KMS-11 (cell line): ENCODE measurements around the gene PSMF1.

Experiments used
- H2AFZ ChIP-seq: fragments of 200-600 bp; sonication (generic); 2 replicates; pipeline ENCODE4 v1.6.1; 2016; ENCODE audit warnings: antibody characterized with exemption, mixed run types, low read depth
- H3K27ac ChIP-seq: fragments of 200-600 bp; sonication (generic); 2 replicates; pipeline ENCODE4 v1.6.1; 2016; ENCODE audit warnings: mild to moderate bottlenecking, mixed run types
- H3K27me3 ChIP-seq: fragments of 200-600 bp; sonication (generic); 2 replicates; pipeline ENCODE4 v1.6.1; 2017; ENCODE audit warnings: mild to moderate bottlenecking, low read depth, mixed run types, moderate library complexity; ENCODE audit not compliant: insufficient read depth
- H3K36me3 ChIP-seq: fragments of 200-600 bp; sonication (generic); 2 replicates; pipeline ENCODE4 v1.6.1; 2017; ENCODE audit warnings: mild to moderate bottlenecking, mixed run types; ENCODE audit not compliant: insufficient read depth
- H3K4me1 ChIP-seq: fragments of 200-600 bp; sonication (generic); 2 replicates; pipeline ENCODE4 v1.6.1; 2016; ENCODE audit warnings: mild to moderate bottlenecking, low read depth, mixed run types; ENCODE audit not compliant: poor library complexity, severe bottlenecking
- H3K4me2 ChIP-seq: fragments of 200-600 bp; sonication (generic); 2 replicates; pipeline ENCODE4 v1.7.0; 2016; ENCODE audit warnings: mild to moderate bottlenecking, mixed run types
- H3K4me3 ChIP-seq: fragments of 200-600 bp; sonication (generic); IDR thresholded peaks from 2 replicates; pipeline ENCODE4 v1.6.1; 2017; ENCODE audit warnings: low read depth, low read length, mixed read lengths; ENCODE audit not compliant: insufficient read depth
- H3K79me2 ChIP-seq: fragments of 200-600 bp; sonication (generic); 2 replicates; pipeline ENCODE4 v1.6.1; 2016; ENCODE audit warnings: low read depth, mixed run types; ENCODE audit not compliant: insufficient read depth
- H3K9ac ChIP-seq: fragments of 200-600 bp; sonication (generic); 2 replicates; pipeline ENCODE4 v1.6.1; 2016; ENCODE audit warnings: mild to moderate bottlenecking, mixed run types
- H4K20me1 ChIP-seq: fragments of 200-600 bp; sonication (generic); 2 replicates; pipeline ENCODE4 v1.6.1; 2016; ENCODE audit warnings: mild to moderate bottlenecking, mixed run types; ENCODE audit not compliant: insufficient read depth
- TF ChIP-seq, protein P1 (sequence below): fragments of 200-600 bp; sonication (generic); conservative IDR thresholded peaks from 2 replicates; pipeline ENCODE4 v1.6.1; 2017; ENCODE audit warnings: low read depth, mild to moderate bottlenecking, antibody characterized with exemption, low read length, moderate library complexity, mixed read lengths

PSMF1 gene

GRCh38 chr20:1178103-1178502 lies 59.7 kb downstream of the PSMF1 start:
- Histone ChIP-seq H3K36me3 (no peaks in the 10 kb centered on the region), H3K4me1 (no peaks in the 10 kb centered on the region), H3K27me3 (no peaks in the 10 kb centered on the region), H3K79me2 (no peaks in the 10 kb centered on the region), H3K4me2 (no peak overlapping the region), H3K4me3 (no peak overlapping the region), H2AFZ (no peak overlapping the region), H3K27ac (no peak overlapping the region), H4K20me1 (no peaks in the 10 kb centered on the region), H3K9ac (no peak overlapping the region)
- TF ChIP-seq, protein P1, sequence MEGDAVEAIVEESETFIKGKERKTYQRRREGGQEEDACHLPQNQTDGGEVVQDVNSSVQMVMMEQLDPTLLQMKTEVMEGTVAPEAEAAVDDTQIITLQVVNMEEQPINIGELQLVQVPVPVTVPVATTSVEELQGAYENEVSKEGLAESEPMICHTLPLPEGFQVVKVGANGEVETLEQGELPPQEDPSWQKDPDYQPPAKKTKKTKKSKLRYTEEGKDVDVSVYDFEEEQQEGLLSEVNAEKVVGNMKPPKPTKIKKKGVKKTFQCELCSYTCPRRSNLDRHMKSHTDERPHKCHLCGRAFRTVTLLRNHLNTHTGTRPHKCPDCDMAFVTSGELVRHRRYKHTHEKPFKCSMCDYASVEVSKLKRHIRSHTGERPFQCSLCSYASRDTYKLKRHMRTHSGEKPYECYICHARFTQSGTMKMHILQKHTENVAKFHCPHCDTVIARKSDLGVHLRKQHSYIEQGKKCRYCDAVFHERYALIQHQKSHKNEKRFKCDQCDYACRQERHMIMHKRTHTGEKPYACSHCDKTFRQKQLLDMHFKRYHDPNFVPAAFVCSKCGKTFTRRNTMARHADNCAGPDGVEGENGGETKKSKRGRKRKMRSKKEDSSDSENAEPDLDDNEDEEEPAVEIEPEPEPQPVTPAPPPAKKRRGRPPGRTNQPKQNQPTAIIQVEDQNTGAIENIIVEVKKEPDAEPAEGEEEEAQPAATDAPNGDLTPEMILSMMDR: no peak

DNA sequence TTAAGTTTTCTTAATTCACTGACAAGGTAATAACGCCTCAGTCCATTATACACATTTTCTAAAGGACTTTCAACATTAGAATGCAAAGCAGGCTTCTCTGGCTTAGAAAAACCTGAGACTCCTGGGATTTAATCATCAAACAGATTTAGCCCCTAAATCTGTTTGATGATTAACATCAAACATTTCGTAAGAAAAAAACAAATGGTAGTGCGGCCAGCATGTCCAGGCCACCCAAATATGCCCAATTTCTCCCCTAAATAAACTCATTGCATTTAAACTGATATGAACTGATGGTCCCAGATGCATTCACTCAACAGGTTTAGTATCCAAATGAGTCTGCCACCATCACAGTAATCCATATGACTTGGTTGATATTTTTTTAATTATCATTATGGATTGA lies 60.2 kb downstream of the PSMF1 start:
- no peak overlapping the region for H3K4me2 ChIP-seq

DNA sequence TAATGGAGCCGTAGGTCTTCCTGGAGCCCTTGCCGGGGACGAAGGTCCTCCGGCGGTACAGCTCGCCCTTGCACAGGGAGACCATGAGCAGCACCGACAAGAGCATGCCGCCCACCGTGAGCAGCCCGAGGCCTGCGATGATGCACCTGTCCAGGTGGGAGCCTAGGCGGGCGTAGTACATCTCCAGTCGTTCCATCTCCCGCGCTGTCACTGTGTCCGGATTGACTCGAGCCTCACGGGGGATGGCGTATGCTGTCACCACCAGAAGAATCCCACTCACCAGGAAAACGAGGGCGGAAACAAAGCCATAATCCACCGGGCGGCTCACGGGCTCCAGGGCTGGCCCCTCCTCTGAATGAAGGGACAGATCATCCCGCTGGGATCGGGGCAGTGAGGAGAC lies 62.5 kb downstream of the PSMF1 start:
- TF ChIP-seq, protein P1: no peak
- H3K27ac ChIP-seq: no peak overlapping the region
- H3K4me2 ChIP-seq: no peak overlapping the region
- no peak overlapping the region for H3K9ac ChIP-seq
- H3K4me3 ChIP-seq: no peak overlapping the region
- no peak overlapping the region for H2AFZ ChIP-seq
- H3K79me2 ChIP-seq: no peaks in the 10 kb centered on the region
- no peaks in the 10 kb centered on the region for H3K36me3 ChIP-seq
- H4K20me1 ChIP-seq: no peaks in the 10 kb centered on the region
- no peaks in the 10 kb centered on the region for H3K27me3 ChIP-seq
- H3K4me1 ChIP-seq: peaks cover 2% of the 10 kb centered on the region

More for the DNA sequence above, 60.2 kb downstream of the PSMF1 start:
- no peak overlapping the region for H3K4me3 ChIP-seq
- TF ChIP-seq, protein P1: no peak
- no peaks in the 10 kb centered on the region for H3K27me3 ChIP-seq
- no peak overlapping the region for H2AFZ ChIP-seq
- no peaks in the 10 kb centered on the region for H4K20me1 ChIP-seq
- H3K79me2 ChIP-seq: no peaks in the 10 kb centered on the region
- no peaks in the 10 kb centered on the region for H3K4me1 ChIP-seq
- no peak overlapping the region for H3K9ac ChIP-seq
- H3K27ac ChIP-seq: no peak overlapping the region
- no peaks in the 10 kb centered on the region for H3K36me3 ChIP-seq

- H4K20me1 ChIP-seq: no peaks in the 10 kb centered on the region
- H3K4me3 ChIP-seq: no peak overlapping the region
- TF ChIP-seq, protein P1: no peak
- no peak overlapping the region for H3K4me2 ChIP-seq
- H3K79me2 ChIP-seq: no peaks in the 10 kb centered on the region
- H3K9ac ChIP-seq: no peak overlapping the region
- H3K27me3 ChIP-seq: no peaks in the 10 kb centered on the region
- H3K27ac ChIP-seq: no peak overlapping the region
- no peak overlapping the region for H2AFZ ChIP-seq
- H3K4me1 ChIP-seq: peaks cover 4% of the 10 kb centered on the region
- H3K36me3 ChIP-seq: no peaks in the 10 kb centered on the region
These were observed 63.7 kb downstream of the PSMF1 start for GRCh38 chr20:1182106-1182505.
